Stimulated activated CD8-positive, alpha-beta memory T cell treated with anti-CD3 and anti-CD28 coated beads, Interleukin-4, amount 100 ng/mL, for 1 hour (primary cell): ENCODE measurements around the gene HPCAL4.

Experiments used
- DNase-seq, 2 donors: peaks; one replicate each; pipeline ENCODE4 v3.0.0-alpha.2; 2020; ENCODE audit warnings: low read depth in 2 of 2, low spot score in 1 of 2

Gene HPCAL4

DNA sequence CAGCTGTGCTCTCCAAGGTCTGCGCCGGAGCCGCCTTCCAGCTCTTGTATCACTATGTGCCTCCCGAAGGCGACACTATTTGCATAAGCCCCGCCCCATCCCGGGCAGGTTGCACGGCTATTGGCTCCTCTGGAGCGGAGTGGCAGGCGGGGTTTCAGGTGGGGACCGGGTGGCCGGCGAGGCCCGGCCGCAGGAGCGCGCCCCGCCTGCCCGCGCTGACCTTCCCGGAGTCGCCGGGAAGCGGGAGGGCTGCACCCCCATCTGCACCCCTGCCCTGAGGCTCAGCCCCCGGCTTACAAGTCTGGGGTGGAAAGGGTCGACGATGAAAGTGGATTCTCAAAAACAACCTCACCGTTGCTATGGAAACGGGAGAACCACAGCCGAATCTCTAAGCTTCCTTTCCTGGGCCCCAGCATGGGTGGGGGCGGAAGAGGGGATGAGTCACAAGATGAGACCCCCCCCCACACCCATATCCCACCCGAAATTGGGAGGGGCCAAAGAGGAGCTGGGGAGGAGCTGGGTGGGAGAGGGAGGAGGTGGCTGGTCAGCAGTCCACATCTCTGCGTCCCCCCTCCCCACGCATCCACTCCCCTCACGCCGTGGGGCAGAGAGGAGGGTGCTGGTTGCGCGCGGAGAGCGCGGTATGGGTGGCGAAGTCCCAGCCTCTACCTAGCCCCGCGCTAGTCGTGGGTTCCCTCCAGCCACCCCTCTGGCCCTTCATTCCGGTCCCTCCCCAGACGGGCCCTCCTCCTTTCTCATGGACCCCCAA lies at the start of gene HPCAL4:
TSS of gene HPCAL4 (minus strand) at position 51 of the 769 bp plus-strand sequence. CDS start 6,830 bp downstream, outside the sequence.
- DNase-seq: peak; percentile 61 to 86

GRCh38 chr1:39738622-39739366 lies 47.6 kb upstream of the HPCAL4 start, which contains the start of gene PPIE:
PPIE (plus strand) TSS chr1:39738882; CDS start chr1:39738901, 19 bp downstream.
- peak; percentile 89 to 92 for DNase-seq

GRCh38 chr1:39737546-39738169 lies 46.4 kb upstream of the HPCAL4 start:
- DNase-seq: no peak

GRCh38 chr1:39735731-39736130 lies 44.5 kb upstream of the HPCAL4 start:
- no peak for DNase-seq

- DNase-seq: no peak
These were observed 41.9 kb upstream of the HPCAL4 start for GRCh38 chr1:39733161-39733560.

GRCh38 chr1:39732730-39733129 lies 41.5 kb upstream of the HPCAL4 start:
- no peak for DNase-seq

DNA sequence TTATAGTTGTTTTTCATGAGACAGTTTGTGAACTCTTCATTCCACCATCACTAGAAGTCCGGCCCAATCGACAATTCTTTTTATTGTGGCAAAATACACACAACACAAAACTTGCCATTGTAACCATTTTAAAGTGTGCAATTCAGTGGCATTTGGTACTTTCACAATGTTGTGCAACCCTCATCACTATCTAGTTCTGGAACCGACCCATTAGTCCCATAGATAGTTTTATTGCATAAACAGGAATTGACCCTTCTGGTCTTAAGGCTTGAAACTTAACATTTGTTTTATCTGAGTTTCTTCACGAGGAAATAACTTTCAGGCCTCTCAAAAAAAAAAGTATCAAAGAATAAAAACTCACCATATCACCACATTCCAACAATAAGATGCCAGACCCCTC lies 38.6 kb upstream of the HPCAL4 start:
- DNase-seq: no peak

- no peak for DNase-seq
These were observed 37.8 kb upstream of the HPCAL4 start for GRCh38 chr1:39729030-39729429.

DNA sequence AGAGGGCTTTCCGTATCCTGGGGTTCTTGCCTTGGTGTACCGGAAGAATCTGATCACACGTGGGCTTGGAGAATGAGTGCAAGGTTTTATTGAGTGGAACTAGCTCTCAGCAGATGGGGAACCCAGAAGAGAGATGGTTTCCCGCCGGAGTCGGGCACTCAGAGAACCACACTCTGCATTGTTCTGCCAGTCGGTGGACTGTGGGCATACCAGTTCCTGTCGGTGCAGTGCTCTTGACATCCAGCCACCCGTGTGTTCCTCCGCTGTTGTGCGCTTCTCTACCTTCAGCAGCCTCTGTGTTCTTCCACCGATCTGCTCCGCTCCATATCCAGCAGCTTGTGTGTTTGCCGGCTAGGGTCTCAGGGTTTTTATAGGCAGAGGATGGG lies 36.7 kb upstream of the HPCAL4 start:
- no peak for DNase-seq

DNA sequence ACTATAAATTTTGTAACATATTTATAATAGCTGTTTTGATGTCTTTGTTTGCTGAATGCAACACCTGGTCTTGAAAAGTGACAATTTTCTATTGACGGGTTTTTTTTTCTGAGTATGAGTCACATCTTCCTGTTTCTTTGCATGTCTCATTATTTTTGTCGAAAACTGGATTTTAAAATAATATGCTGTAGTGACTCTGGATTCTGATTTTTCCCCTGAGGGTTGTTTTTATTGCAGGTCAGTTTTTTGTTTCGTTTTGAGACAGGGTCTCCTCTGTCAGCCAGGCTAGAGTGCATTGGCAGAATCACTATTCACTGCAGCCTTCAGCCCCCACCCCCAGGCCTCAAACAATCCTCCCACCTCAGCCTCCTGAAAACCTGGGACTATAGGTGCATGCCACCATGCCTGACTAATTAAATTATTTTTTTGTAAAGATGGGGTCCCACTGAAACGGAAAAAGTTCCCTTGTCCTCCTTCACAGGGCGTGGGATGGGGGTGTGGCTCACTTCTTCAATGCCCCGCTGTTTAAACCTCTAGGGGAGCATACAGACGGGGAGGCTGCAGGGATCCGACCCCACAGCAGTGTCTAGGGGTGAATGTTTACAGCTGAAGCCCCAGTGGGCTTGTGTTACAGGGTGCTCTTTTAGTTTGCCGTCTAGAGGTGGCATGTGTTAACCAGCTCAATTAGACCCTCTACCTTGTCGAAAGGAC lies 36.1 kb upstream of the HPCAL4 start:
- DNase-seq: no peak

DNA sequence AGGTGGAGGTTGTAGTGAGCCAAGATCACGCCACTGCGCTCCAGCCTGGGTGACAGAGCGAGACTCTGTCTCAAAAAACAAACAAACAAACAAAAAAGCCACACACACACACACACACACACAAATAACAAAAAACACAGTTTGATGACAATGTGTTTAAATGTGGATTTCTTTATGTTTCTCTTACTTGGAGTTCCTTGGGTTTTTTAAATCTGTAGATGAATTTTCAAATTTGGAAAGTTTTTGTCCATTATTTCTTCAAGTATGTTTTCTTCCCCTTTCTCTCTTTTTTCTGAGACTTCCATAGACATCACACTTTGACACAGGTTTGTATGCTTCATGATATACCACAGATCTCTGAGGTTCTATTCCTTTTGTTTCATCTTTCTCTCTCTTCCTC lies 35.4 kb upstream of the HPCAL4 start:
- DNase-seq: no peak

DNA sequence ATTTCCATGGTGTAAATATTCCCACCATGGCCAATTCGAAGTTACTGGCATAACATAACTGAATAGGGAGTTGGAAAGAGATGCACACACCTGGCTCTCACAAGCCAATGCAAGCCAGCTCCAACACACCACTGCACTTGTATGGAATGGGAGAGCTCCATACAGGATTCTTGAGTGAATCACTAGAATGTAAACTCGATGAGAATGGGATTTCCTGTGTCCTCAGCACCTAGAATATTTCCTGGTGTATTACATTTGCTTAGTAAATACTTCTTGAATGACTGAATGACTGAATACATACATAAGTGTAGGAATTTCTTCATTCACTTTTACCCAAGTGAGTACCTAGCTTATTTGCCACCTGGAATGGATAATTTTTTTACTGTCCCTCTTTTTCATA lies 31.3 kb upstream of the HPCAL4 start:
- no peak for DNase-seq

DNA sequence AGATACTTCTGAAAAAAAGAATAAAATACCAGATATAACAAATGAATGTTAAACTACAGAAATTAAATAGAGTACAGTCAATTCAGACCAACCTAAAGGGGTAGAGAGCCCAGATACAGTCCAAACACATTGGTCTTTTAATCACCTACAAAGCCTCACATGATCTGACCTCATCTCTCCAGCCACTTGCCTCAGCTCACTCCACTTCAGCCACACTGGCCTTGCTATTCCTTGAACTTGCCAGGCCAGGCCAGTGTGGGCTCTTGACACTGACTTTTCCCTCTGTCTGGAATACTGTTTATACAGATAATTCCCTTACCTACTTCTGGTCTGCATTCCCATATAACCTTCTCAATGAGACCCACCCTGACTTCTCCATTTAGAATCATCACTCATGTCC lies 30.4 kb upstream of the HPCAL4 start:
- no peak for DNase-seq

DNA sequence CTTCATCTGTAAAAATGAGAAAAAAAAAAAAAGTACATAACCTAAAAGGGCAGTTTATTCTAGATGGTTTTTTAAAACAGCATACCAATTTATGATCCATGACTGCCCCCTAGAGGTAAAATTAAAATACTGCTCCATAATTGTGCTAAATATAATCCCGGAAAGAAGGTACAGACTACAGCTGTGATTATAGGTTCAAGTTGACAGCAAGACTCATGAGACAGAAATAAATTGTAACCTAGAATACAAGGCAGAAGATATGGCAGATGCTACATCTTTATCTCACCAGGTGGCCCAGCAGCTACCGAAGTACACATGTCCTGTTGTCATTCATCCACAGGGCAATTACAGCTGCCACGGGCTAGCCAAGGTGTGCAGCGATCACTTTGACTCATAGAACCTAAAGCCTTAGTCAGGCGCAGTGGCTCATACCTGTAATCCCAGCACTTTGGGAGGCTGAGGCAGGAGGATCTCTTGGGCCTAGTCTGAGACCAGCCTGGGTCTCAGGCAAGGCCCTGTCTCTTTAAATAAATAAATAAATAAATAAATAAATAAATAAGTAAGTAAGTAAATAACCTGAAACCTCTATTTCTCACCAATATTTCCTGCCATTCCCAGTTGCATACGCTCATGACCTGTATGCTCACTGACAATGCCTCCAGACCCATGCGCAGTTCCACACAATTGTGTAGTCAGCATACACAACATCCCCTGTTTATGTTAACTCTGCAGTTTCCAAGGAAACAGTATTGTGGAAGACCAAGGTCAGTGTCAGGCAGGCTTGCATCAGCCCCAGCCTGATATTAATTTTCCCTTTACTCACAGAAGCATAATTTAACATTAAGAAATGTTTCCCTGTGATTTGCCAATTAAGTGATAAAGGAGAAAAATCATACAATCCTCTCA lies 29.1 kb upstream of the HPCAL4 start:
- DNase-seq: no peak

DNA sequence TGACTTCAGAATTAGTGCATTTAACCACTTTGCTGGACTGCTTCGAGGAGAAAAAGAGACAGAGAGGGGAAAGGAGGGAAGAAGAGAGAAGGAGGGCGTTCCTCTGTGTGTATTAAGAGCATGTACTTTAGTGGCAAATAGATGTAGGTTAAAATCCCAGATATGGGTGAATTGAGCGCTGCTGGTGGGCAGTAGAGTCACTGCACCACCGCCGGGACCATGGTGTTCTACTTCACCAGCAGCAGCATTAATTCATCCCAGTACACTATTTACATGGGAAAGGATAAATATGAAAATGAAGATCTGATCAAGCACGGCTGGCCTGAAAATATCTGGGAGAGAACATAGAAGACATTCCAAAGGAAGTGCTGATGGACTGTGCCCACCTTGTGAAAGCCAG lies 26.6 kb upstream of the HPCAL4 start:
- DNase-seq: no peak

DNA sequence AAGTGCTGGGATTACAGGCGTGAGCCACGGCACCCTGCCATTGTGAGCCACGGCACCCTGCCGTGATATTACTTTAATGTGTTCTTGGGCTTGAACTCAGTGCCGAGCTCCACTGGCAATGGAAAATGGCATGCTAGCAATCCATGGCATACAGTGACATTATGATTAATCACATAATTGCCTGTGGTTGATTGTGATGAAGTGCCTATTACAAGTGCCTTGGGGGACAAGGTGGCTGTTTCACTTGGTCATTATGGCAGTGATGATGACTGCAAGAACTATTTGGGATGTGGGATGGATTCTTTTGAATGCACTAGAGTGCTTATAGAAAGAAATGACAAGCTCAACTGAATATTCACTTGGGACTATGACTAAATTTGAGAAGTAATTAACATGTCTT lies 22.3 kb upstream of the HPCAL4 start:
- DNase-seq: no peak

DNA sequence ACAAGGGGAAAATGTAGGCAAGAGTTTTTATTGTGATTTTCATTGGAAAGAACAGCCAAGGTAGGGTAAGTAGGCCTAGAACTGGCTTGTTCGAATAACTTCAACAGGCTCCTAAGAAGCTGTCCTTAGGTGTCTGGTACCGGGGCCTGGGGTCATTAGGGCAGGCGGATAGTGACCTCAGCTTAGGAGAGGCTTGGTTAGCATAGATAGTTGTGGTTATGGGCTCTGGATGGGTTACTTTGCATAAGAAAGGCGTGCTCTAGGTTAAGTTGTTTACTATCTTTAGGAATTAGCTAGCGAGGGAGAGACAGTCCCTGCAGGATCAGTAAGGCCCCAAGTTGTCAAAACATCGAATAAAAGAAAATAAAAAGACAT lies 20.7 kb upstream of the HPCAL4 start:
- no peak for DNase-seq

GRCh38 chr1:39711104-39711965 lies 20.1 kb upstream of the HPCAL4 start:
- DNase-seq: no peak

DNA sequence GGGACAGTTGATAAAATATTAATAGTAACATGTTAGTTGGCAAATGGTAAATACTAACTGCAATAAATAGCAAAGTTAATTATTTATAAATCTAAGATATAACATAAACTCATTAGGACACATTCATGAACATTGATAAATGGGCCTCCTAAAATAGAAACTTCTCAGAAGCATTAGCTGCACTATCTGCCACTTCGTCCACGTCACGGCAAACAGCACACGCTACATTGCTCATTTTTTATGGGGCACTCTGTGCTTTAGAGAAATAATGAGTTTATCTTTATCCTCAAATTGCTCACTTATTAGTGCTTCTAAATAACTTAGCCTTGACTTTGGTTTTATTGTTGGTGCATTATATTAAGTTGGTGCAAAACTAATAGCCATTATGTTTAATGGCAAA lies 16.3 kb upstream of the HPCAL4 start:
- DNase-seq: no peak

DNA sequence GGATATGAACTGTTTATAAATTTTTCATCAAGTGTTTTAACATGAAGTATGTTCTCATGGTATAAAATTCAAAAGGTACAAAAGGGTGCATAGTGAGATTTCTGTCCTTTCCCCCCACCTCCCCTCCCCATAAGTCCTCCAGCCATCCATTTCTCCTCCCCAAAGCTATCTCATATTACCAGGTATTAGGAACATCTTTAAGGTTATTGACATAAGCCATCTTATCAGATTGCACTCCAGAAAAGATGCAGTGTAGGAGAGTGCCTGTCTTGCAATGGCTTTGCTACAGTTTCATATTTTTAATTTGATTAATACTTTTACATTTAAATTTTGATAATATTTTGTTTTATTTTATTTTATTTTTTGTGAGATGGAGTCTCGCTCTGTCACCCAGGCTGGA lies 13.5 kb upstream of the HPCAL4 start:
- no peak for DNase-seq
